LNCAP (cell line): ENCODE measurements around the gene GALNT9.

Source experiments
- TF ChIP-seq, protein P1 (sequence below): fragments of 450-650 bp; IDR thresholded peaks from 2 replicates; pipeline ENCODE4 v1.5.1; 2017; ENCODE audit warnings: mild to moderate bottlenecking

The GALNT9 gene

DNA sequence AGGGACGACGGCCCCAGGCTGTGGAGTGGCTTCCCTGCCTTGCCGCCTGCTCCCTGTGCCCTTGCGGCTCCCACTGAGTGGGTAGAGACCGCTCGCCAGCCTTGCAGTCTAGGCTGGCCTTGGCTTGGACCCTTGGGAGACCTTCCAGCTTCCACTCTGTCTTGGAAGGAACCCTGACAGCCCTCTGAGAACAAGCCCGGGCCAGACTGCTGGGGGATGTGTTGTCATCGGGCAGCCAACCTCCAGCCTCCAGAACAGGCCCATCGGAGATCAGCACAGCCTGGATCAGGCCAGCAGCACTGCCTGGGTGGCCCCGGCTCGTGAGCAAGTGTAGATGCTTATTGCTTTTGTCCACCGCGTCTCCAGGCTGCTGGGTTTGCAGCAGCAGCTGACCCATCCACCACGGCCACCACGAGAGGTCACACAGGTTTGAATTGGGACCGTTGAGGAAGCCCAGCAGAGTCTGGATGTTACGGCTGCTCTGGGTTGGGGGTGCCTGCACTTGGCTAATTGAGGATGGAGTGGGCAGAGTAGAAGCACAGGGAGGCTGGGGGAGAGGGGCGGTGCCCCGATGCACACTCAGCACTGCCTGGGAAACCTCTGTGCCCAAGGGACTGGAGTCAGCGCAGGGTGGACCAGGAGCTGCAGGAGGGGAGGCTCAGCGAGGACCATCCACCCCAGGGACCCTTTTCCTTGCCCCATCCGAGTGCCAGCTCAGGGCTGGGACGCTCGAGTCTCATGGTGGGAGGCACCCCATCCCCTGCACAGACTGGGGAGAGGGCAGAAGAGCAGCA is 129.7 kb downstream of the GALNT9 start:
- TF ChIP-seq, protein P1, sequence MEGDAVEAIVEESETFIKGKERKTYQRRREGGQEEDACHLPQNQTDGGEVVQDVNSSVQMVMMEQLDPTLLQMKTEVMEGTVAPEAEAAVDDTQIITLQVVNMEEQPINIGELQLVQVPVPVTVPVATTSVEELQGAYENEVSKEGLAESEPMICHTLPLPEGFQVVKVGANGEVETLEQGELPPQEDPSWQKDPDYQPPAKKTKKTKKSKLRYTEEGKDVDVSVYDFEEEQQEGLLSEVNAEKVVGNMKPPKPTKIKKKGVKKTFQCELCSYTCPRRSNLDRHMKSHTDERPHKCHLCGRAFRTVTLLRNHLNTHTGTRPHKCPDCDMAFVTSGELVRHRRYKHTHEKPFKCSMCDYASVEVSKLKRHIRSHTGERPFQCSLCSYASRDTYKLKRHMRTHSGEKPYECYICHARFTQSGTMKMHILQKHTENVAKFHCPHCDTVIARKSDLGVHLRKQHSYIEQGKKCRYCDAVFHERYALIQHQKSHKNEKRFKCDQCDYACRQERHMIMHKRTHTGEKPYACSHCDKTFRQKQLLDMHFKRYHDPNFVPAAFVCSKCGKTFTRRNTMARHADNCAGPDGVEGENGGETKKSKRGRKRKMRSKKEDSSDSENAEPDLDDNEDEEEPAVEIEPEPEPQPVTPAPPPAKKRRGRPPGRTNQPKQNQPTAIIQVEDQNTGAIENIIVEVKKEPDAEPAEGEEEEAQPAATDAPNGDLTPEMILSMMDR = no peak

- TF ChIP-seq, protein P1 = no peak
Measured at GRCh38 chr12:132199101-132199500, 130.3 kb downstream of the GALNT9 start.

DNA sequence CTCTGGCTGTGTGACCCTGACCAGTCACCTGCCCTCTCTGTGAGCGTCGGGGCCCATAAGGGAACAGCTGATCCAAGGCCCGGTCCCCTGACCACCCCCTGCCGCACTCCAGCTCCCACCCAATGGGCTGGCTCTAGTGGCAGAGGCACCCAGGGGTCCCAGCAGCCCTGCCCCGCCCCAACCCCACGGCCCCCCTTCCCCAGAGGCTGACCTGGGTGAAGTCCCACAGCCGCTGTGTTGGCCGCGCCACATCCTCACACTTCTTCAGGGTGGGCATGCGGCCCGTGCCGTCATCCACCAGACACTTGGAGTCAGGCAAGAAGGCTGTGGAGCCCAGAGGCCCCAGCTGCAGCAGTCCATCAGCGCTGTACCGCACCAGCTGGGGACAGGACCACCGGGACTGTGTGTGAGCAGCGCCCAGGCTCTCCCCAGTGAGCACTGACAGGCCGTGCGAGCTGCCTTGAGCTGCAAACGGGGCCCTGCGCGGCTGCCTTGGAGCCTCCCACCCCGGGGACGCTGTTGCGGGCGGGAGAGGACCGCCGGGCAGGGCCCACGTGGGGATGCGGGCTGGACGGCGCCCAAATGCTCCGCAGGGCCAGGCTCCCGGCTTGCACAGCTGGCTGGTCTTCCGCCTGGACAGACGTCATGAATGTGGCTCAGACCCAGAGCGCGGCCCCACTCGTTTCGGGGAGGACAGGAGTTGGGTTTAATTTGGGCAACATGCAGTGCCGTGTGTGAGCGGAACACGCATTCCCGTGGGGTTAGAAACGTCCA is 131.6 kb downstream of the GALNT9 start:
- TF ChIP-seq, protein P1 = no peak

- TF ChIP-seq, protein P1 = no peak
Measured at GRCh38 chr12:132196873-132197390, 132.5 kb downstream of the GALNT9 start.

- TF ChIP-seq, protein P1 = no peak
Measured at GRCh38 chr12:132196038-132196872, 133.1 kb downstream of the GALNT9 start.

DNA sequence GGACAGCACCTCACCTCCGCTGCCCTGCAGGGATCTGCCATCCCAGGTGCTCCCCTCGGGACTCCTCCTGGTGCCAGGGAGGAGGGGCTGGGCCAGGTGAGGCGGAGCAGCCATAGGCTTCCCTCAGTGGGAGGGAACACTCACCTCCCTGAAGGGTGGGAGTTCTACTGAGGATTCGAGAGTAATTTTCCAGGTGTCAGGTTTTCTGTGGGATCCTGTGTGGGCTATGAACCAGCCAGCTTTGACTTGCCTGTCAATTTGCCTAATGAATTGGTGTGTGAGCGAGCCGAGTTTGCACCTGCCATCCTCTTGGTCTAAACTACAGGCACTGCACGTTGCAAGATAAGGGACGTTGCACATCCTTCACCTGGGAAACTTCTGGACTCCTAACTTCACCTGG is 134.8 kb downstream of the GALNT9 start:
- TF ChIP-seq, protein P1 = no peak

DNA sequence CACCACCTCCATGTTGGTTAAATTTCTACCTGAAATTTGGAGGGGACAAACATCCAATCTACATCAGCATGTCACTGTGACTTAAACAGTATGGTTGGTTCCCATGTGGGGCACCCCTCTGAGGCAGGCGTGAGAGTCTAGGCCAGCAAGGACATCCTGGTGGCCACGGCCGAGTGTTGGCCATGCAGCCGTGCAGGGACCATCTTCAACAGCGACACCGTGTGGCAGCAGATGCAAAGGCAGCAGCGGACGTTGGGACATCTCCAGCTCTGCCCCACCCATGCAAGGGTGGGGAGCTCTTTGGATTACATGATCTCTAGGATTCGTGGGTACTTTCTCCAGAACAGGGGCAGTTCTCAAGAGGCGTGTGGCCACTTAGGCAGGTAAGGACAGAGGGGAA is 135.3 kb downstream of the GALNT9 start:
- TF ChIP-seq, protein P1 = peak; percentile 41
